A549 (cell line): Measurements from ENCODE around the gene BRAT1. TPM values are rescaled to one million over a fixed set of nuclear protein-coding genes. Genes with fewer than 3 reads are reported as not detected.
A peak's percentile ranks its signal among the peaks of the same experiment; 100 is the strongest.

ENCODE experiments used
- ATAC-seq, 2 experiments: fragments of 200-7000 bp in 1 of 2; fragments of >200 bp in 1 of 2; cut with Nextera tagmentation in 1 of 2; cut with Tn5 transposase in 1 of 2; 3 replicates each; pipeline versions ENCODE4 v1.8.0 to v1.9.1; 2018 to 2020; ENCODE audit warnings: mild to moderate bottlenecking in 1 of 2, moderate library complexity in 1 of 2
- CTCF ChIA-PET: fragments of 300-600 bp; sonication (Branson Sonifier 250); formaldehyde crosslinking; extraction: SDS; loops from one replicate; lab custom pipeline; 2021; ENCODE audit warnings: antibody characterized with exemption, inconsistent platforms; lab: Yijun Ruan, JAX
- POLR2A ChIA-PET: fragments of 350-600 bp; formaldehyde crosslinking; extraction: SDS; loops from one replicate; lab custom pipeline; 2021; ENCODE audit warnings: antibody characterized with exemption, inconsistent platforms; lab: Yijun Ruan, JAX
- DNase-seq, 2 experiments: peaks; one replicate each; pipeline versions ENCODE4 v3.0.0 to v3.0.0-alpha.2; 2011 to 2016; ENCODE audit warnings: low read depth in 1 of 2, low spot score in 1 of 2
- FAIRE-seq: peaks from 2 replicates; lab custom pipeline; 2011; peaks lifted over from hg19 to GRCh38; lab: Jason Lieb, UNC
- H3K27ac ChIP-seq, 2 experiments: fragments of >200 bp; sonication (Bioruptor Twin); formaldehyde crosslinking; 3 replicates each; pipeline ENCODE4 v1.5.1; 2016 to 2017
- H3K4me1 ChIP-seq: fragments of >200 bp; sonication (Bioruptor Twin); formaldehyde crosslinking; 3 replicates; pipeline ENCODE4 v1.6.1; 2016
- H3K4me2 ChIP-seq: fragments of >200 bp; sonication (Bioruptor Twin); formaldehyde crosslinking; 3 replicates; pipeline ENCODE4 v1.6.1; 2016
- H3K4me3 ChIP-seq: fragments of >200 bp; sonication (Bioruptor Twin); formaldehyde crosslinking; 3 replicates; pipeline ENCODE4 v1.5.1; 2016
- H3K9me3 ChIP-seq: fragments of >200 bp; sonication (Bioruptor Twin); formaldehyde crosslinking; 3 replicates; pipeline ENCODE4 v1.6.1; 2016
- BHLHE40 ChIP-seq: IDR thresholded peaks from 2 replicates; pipeline ENCODE4 v1.6.1; 2012; ENCODE audit warnings: low read depth, low read length, inconsistent platforms
- CBX2 ChIP-seq: fragments of 200-600 bp; sonication (generic); IDR thresholded peaks from 2 replicates; pipeline ENCODE4 v1.6.1; 2016; ENCODE audit warnings: low read depth, mild to moderate bottlenecking, borderline replicate concordance
- EHF ChIP-seq: fragments of 250-450 bp; sonication (Bioruptor Pico); IDR thresholded peaks from 2 replicates; pipeline ENCODE4 v1.5.0; 2020; ENCODE audit warnings: mild to moderate bottlenecking
- FOXS1 ChIP-seq: fragments of 250-450 bp; sonication (Bioruptor Pico); IDR thresholded peaks from 2 replicates; pipeline ENCODE4 v1.5.0; 2020; ENCODE audit warnings: mild to moderate bottlenecking, moderate library complexity
- HDAC2 ChIP-seq: fragments of 200-600 bp; sonication (generic); IDR thresholded peaks from 2 replicates; pipeline ENCODE4 v1.6.1; 2016
- POLR2AphosphoS2 ChIP-seq: conservative IDR thresholded peaks from 2 replicates; pipeline ENCODE4 v1.6.1; 2012; ENCODE audit warnings: low read length, improper control_type of control experiment, inconsistent platforms
- RARB ChIP-seq: fragments of 250-450 bp; sonication (Bioruptor Pico); IDR thresholded peaks from 2 replicates; pipeline ENCODE4 v1.8.0; 2021; ENCODE audit warnings: mild to moderate bottlenecking, moderate library complexity
- RCOR1 ChIP-seq: fragments of 150-350 bp; IDR thresholded peaks from 2 replicates; pipeline ENCODE4 v1.6.1; 2014; ENCODE audit warnings: antibody characterized with exemption, low read length, low read depth
- SREBF2 ChIP-seq: fragments of 450-650 bp; IDR thresholded peaks from 2 replicates; pipeline ENCODE4 v1.6.1; 2014; ENCODE audit warnings: mild to moderate bottlenecking, moderate library complexity
- ZNF302 ChIP-seq: fragments of 250-450 bp; sonication (Bioruptor Pico); IDR thresholded peaks from 2 replicates; pipeline ENCODE4 v1.9.0; 2021; ENCODE audit warnings: inconsistent platforms, mild to moderate bottlenecking, moderate library complexity
- ZSCAN20 ChIP-seq: fragments of 250-450 bp; sonication (Bioruptor Pico); IDR thresholded peaks from 2 replicates; pipeline ENCODE4 v1.8.0; 2022; ENCODE audit warnings: mild to moderate bottlenecking, moderate library complexity
- WGBS: methylation state at CpG from one replicate; pipeline ENCODE4 v1.1.6; 2017; ENCODE audit errors: missing lambda C conversion rate; 5-methylcytosine and 5-hydroxymethylcytosine counted together
- polyA plus RNA-seq, 4 experiments: library from polyadenylated mRNA; depleted of rRNA in 3 of 4; stranded (reverse); fragments of >200 nt; fragmentation: RNase III in 1 of 4; extraction: RNeasy Plus Mini Kit Qiagen cat#74134 plus additional on column Dnase treatment in 1 of 4; gene quantifications; 2 replicates in 3 of 4; 3 replicates in 1 of 4; pipeline ENCODE4 v1.2.3, GENCODE V29; 2011 to 2017
- TF ChIP-seq, protein P1 (sequence below): fragments of >200 bp; sonication (Bioruptor Twin); formaldehyde crosslinking; IDR thresholded peaks from 3 replicates; pipeline ENCODE4 v1.5.1; 2016
- TF ChIP-seq, protein P2 (sequence below): fragments of >200 bp; sonication (Bioruptor Twin); formaldehyde crosslinking; IDR thresholded peaks from 2 replicates; pipeline ENCODE4 v1.6.1; 2016
- TF ChIP-seq, protein P3 (sequence below): fragments of 250-450 bp; sonication (Bioruptor Pico); IDR thresholded peaks from 2 replicates; pipeline ENCODE4 v1.5.0; 2021; ENCODE audit warnings: mild to moderate bottlenecking, moderate library complexity, borderline replicate concordance
- TF ChIP-seq, protein P4 (sequence below): IDR thresholded peaks from 2 replicates; pipeline ENCODE4 v1.6.1; 2012

BRAT1 gene
- polyA plus RNA-seq, 2 of the 4 experiments (the other 2 are of a cell fraction), result 11.9 to 25.6 TPM

DNA sequence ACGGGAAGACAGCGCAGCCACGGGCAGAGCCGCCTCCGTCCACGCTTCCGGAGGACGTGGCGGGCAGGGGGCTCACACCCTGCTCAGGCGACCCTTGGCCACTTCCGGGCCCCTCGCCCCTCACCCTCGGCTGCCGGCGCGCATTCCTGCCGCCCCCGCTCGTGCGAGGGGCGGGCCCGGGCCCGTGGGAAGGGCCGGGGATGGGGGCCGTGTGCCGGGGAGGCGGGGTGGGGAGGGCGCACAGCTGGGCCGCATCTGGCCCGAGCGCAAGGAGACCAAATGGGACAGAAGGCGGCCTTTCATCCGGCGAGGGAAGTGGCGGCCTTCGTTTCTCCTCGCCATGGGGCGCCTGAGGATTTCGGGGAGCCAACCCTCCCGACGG lies 36.6 kb downstream of the BRAT1 start:
- Histone ChIP-seq H3K27ac (peak overlapping the region; percentile 83 to 95), H3K9me3 (no peaks in the 10 kb centered on the region), H3K4me1 (peaks cover 59% of the 10 kb centered on the region), H3K4me2 (peak overlapping the region; percentile 99), H3K4me3 (peak overlapping the region; percentile 55; the same call in 2 of the 3 replicates)
- TF ChIP-seq HDAC2 (no peak), RARB (no peak)
- CTCF ChIA-PET, result no interaction called here
- POLR2A ChIA-PET, result no interaction called here
- 91% methylated on average over 38 of the region's 41 CpGs for WGBS
- FAIRE-seq (no peak), ATAC-seq (no peak), DNase-seq (no peak)

DNA sequence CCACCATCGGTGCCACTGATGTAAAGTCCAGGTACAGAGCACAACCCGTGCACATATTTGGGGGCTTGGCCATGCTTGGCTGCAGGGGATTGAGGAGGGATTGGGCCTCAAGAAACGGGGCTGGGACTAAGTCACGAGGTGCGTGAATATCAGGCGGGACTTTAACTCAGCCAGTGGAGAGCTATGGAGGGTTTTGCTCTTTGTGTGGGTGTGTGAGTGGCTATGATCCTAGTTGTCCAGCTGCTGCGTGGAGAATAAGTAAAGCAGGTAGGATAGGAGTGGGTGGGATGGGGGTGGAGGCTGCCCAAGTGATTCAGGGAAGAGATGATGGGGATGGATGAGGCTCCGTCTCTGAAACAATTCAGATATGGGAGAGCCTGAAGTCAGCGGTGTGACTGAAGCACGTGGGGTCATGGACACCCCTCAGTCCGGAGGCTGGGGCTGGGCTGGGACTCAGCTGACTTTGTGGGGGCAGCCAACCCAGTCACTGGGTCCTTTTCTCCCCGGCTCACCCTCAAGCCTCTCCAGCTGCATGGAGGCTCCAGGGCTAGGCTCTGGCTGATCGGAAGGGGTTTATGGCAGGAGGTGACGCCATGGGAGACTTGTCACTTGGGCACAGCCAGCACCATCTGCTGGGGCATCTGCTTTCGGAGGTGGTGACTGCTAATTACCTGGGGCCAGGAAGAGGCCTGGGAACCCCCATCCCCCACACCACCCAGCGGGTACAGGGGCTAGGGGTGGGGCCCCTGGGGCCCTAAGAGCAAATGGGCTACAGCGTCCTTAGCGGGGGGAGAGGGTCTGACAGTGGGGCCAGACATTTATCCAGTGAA lies 37.4 kb downstream of the BRAT1 start:
- no peaks in the 10 kb centered on the region for H3K9me3 ChIP-seq
- 86% methylated on average over 17 of the region's 18 CpGs for WGBS
- CTCF ChIA-PET, result interaction anchor here (1.1 to 1.2 kb wide), 2 partner anchors 40 to 49 kb away, joined by 3 to 4 read pairs; no protein-coding TSS in a partner anchor
- no peak overlapping the region; the same call in 2 of the 3 replicates for H3K4me2 ChIP-seq
- TF ChIP-seq ZSCAN20 (CRISPR knock-in tag), result no peak
- TF ChIP-seq EHF (CRISPR knock-in tag), result no peak
- TF ChIP-seq SREBF2, result no peak
- TF ChIP-seq POLR2AphosphoS2, result no peak
- no peak for TF ChIP-seq BHLHE40
- no peak for TF ChIP-seq RARB
- no peak for TF ChIP-seq FOXS1 (CRISPR knock-in tag)
- no peak for TF ChIP-seq RCOR1
- TF ChIP-seq CBX2, result no peak
- TF ChIP-seq, all 56 proteins: peak for 0
- Histone ChIP-seq H3K27ac (peak overlapping the region in 1 of 2 experiments; percentile 95; a peak in 3 of 6 replicates), H3K4me1 (peaks cover 50% of the 10 kb centered on the region), H3K4me3 (no peak overlapping the region)
- no peak for DNase-seq
- POLR2A ChIA-PET, result no interaction called here
- ATAC-seq, result no peak
- FAIRE-seq, result no peak

DNA sequence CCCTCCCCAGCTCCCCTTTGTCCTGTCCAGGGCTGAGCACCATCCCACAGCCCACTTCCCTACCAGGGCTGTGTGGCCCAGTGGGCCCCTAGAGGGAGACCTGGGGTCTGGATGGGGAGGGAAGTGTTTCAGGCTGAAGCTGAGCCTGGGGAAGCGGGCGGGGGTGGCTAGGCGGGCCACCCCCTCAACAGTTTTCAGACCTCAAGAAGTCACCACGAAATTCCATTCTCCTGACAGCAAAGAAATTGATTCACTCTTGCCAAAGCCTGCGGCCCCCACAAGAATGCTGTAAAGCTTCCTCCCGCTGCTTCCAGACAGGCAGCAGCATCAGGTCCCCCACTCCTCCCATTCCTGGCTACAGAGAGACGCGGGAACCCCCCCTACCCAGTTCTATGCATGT lies 38.3 kb downstream of the BRAT1 start:
- peak overlapping the region; percentile 60 to 95; a peak in 4 of 6 replicates for H3K27ac ChIP-seq
- TF ChIP-seq FOXS1 (CRISPR knock-in tag) (no peak), ZNF302 (CRISPR knock-in tag) (no peak), POLR2AphosphoS2 (no peak)
- TF ChIP-seq, protein P1, sequence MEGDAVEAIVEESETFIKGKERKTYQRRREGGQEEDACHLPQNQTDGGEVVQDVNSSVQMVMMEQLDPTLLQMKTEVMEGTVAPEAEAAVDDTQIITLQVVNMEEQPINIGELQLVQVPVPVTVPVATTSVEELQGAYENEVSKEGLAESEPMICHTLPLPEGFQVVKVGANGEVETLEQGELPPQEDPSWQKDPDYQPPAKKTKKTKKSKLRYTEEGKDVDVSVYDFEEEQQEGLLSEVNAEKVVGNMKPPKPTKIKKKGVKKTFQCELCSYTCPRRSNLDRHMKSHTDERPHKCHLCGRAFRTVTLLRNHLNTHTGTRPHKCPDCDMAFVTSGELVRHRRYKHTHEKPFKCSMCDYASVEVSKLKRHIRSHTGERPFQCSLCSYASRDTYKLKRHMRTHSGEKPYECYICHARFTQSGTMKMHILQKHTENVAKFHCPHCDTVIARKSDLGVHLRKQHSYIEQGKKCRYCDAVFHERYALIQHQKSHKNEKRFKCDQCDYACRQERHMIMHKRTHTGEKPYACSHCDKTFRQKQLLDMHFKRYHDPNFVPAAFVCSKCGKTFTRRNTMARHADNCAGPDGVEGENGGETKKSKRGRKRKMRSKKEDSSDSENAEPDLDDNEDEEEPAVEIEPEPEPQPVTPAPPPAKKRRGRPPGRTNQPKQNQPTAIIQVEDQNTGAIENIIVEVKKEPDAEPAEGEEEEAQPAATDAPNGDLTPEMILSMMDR, result no peak
- TF ChIP-seq, protein P2, sequence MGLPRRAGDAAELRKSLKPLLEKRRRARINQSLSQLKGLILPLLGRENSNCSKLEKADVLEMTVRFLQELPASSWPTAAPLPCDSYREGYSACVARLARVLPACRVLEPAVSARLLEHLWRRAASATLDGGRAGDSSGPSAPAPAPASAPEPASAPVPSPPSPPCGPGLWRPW, result no peak
- POLR2A ChIA-PET, result no interaction called here
- H3K9me3 ChIP-seq, result no peaks in the 10 kb centered on the region
- no peak for FAIRE-seq
- ATAC-seq, result no peak
- 57% methylated on average over 8 of the region's 8 CpGs for WGBS
- H3K4me2 ChIP-seq, result peak overlapping the region; percentile 73
- DNase-seq, result no peak
- H3K4me1 ChIP-seq, result peaks cover 46% of the 10 kb centered on the region
- CTCF ChIA-PET, result interaction anchor here (1.1 to 1.2 kb wide), 2 partner anchors 39 to 48 kb away, joined by 3 to 4 read pairs; no protein-coding TSS in a partner anchor
- H3K4me3 ChIP-seq, result no peak overlapping the region

DNA sequence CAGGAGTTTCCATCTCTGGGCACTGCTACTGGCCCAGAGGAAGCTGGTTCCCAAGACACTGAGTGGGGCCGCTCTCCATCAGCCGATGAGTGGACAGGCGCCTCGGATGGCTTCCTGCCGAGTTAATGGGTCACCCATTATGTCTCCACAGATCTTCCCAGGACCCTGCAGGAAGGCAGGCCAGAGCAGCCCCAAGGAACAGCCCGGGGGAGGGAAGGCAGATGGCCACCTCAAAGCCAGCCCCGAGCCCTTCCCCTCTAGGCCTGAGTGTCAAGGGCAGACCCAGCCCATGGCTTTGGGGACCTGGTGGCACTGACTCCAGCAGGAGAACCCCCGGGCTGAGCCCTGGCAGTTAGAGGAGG lies 39.1 kb downstream of the BRAT1 start:
- H3K4me2 ChIP-seq, result peak overlapping the region; percentile 73
- ChIA-PET CTCF (no interaction called here), POLR2A (no interaction called here)
- FAIRE-seq (no peak), ATAC-seq (peak; percentile 1 to 46; a peak in 3 of 6 replicates), DNase-seq (peak; percentile 44 to 56)
- H3K27ac ChIP-seq, result peak overlapping the region; percentile 60 to 95
- H3K4me1 ChIP-seq, result peaks cover 46% of the 10 kb centered on the region
- no peaks in the 10 kb centered on the region for H3K9me3 ChIP-seq
- WGBS, result 2% methylated on average over 5 of the region's 8 CpGs
- TF ChIP-seq, protein P3, sequence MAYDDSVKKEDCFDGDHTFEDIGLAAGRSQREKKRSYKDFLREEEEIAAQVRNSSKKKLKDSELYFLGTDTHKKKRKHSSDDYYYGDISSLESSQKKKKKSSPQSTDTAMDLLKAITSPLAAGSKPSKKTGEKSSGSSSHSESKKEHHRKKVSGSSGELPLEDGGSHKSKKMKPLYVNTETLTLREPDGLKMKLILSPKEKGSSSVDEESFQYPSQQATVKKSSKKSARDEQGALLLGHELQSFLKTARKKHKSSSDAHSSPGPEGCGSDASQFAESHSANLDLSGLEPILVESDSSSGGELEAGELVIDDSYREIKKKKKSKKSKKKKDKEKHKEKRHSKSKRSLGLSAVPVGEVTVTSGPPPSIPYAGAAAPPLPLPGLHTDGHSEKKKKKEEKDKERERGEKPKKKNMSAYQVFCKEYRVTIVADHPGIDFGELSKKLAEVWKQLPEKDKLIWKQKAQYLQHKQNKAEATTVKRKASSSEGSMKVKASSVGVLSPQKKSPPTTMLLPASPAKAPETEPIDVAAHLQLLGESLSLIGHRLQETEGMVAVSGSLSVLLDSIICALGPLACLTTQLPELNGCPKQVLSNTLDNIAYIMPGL (CRISPR knock-in tag), result no peak
- TF ChIP-seq, protein P4, sequence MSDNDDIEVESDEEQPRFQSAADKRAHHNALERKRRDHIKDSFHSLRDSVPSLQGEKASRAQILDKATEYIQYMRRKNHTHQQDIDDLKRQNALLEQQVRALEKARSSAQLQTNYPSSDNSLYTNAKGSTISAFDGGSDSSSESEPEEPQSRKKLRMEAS, result peak; percentile 41; the same call in 1 of the 2 replicates
- TF ChIP-seq, all 56 proteins: peak for 1
- H3K4me3 ChIP-seq, result no peak overlapping the region
